H9 (cell line): ENCODE results near the gene IQCN. TPM values are rescaled to one million over a fixed set of nuclear protein-coding genes. Genes with fewer than 3 reads are reported as not detected.

ENCODE experiments used
- DNase-seq: peaks from one replicate; pipeline ENCODE4 v3.0.0-alpha.2; 2017
- H2AFZ ChIP-seq: one replicate; pipeline ENCODE4 v1.6.1; 2013; ENCODE audit warnings: mild to moderate bottlenecking, low read length, control low read depth, moderate library complexity
- H2AK5ac ChIP-seq: 2 replicates; pipeline ENCODE4 v1.6.1; 2013; ENCODE audit warnings: low read length, control low read depth, mixed read lengths; ENCODE audit not compliant: insufficient read length
- H2BK120ac ChIP-seq: one replicate; pipeline ENCODE4 v1.6.1; 2013; ENCODE audit warnings: low read depth, mild to moderate bottlenecking, low read length, control low read depth, inconsistent platforms; ENCODE audit not compliant: poor library complexity, severe bottlenecking
- H2BK12ac ChIP-seq: 2 replicates; pipeline ENCODE4 v1.6.1; 2013; ENCODE audit warnings: low read length, control low read depth, mixed read lengths, low read depth; ENCODE audit not compliant: insufficient read length
- H2BK15ac ChIP-seq: 2 replicates; pipeline ENCODE4 v1.6.1; 2013; ENCODE audit warnings: low read depth, low read length, control low read depth
- H2BK20ac ChIP-seq: one replicate; pipeline ENCODE4 v1.6.1; 2013; ENCODE audit warnings: low read depth, mild to moderate bottlenecking, low read length, control low read depth, inconsistent platforms; ENCODE audit not compliant: poor library complexity, severe bottlenecking
- H2BK5ac ChIP-seq: 2 replicates; pipeline ENCODE4 v1.6.1; 2013; ENCODE audit warnings: low read length, control low read depth, mixed read lengths; ENCODE audit not compliant: insufficient read length
- H3K14ac ChIP-seq: 2 replicates; pipeline ENCODE4 v1.6.1; 2013; ENCODE audit warnings: low read length, control low read depth; ENCODE audit not compliant: insufficient read depth
- H3K18ac ChIP-seq: 2 replicates; pipeline ENCODE4 v1.6.1; 2013; ENCODE audit warnings: low read depth, mild to moderate bottlenecking, mixed read lengths, low read length, control low read depth; ENCODE audit not compliant: insufficient read length
- H3K23ac ChIP-seq: 2 replicates; pipeline ENCODE4 v1.6.1; 2013; ENCODE audit warnings: low read length, control low read depth, mixed read lengths, low read depth; ENCODE audit not compliant: insufficient read length
- H3K23me2 ChIP-seq: 2 replicates; pipeline ENCODE4 v1.6.1; 2013; ENCODE audit warnings: low read depth, mild to moderate bottlenecking, mixed read lengths, low read length, control low read depth; ENCODE audit not compliant: insufficient read length, poor library complexity, severe bottlenecking
- H3K27ac ChIP-seq: 2 replicates; pipeline ENCODE4 v1.5.1; 2013; ENCODE audit warnings: low read length, control low read depth, mixed read lengths, low read depth; ENCODE audit not compliant: insufficient read length
- H3K27me3 ChIP-seq: 2 replicates; pipeline ENCODE4 v1.6.1; 2013; ENCODE audit warnings: low read length, control low read depth, inconsistent platforms; ENCODE audit not compliant: insufficient read depth
- H3K4ac ChIP-seq: 2 replicates; pipeline ENCODE4 v1.6.1; 2013; ENCODE audit warnings: low read depth, mild to moderate bottlenecking, control low read depth, inconsistent platforms, low read length, moderate library complexity
- H3K4me1 ChIP-seq: 2 replicates; pipeline ENCODE4 v1.6.1; 2013; ENCODE audit warnings: low read length, control low read depth, inconsistent platforms; ENCODE audit not compliant: insufficient read depth
- H3K4me2 ChIP-seq: 2 replicates; pipeline ENCODE4 v1.6.1; 2013; ENCODE audit warnings: low read length, control low read depth, mixed read lengths; ENCODE audit not compliant: insufficient read length, insufficient read depth
- H3K56ac ChIP-seq: 2 replicates; pipeline ENCODE4 v1.6.1; 2013; ENCODE audit warnings: low read depth, mild to moderate bottlenecking, mixed read lengths, low read length, control low read depth; ENCODE audit not compliant: insufficient read length
- H3K79me1 ChIP-seq: 2 replicates; pipeline ENCODE4 v1.6.1; 2013; ENCODE audit warnings: low read depth, mild to moderate bottlenecking, moderate library complexity, low read length, control low read depth, inconsistent platforms; ENCODE audit not compliant: insufficient read depth, poor library complexity, severe bottlenecking
- H3K79me2 ChIP-seq: 2 replicates; pipeline ENCODE4 v1.6.1; 2013; ENCODE audit warnings: low read length, control low read depth, inconsistent platforms; ENCODE audit not compliant: insufficient read depth
- H3K9ac ChIP-seq: 2 replicates; pipeline ENCODE4 v1.6.1; 2013; ENCODE audit warnings: low read length, control low read depth, mixed read lengths; ENCODE audit not compliant: insufficient read length; ENCODE audit errors: extremely low read depth
- H3K9me3 ChIP-seq: one replicate; pipeline ENCODE4 v1.6.1; 2013; ENCODE audit warnings: low read depth, low read length, inconsistent platforms; ENCODE audit not compliant: control insufficient read depth
- H3T11ph ChIP-seq: one replicate; pipeline ENCODE4 v1.6.1; 2013; ENCODE audit warnings: mild to moderate bottlenecking, low read length, control low read depth, inconsistent platforms
- H4K20me1 ChIP-seq: one replicate; pipeline ENCODE4 v1.6.1; 2013; ENCODE audit not compliant: control insufficient read depth, insufficient read length, insufficient read depth
- H4K5ac ChIP-seq: 2 replicates; pipeline ENCODE4 v1.6.1; 2013; ENCODE audit warnings: low read depth, mild to moderate bottlenecking, mixed read lengths, low read length, control low read depth; ENCODE audit not compliant: insufficient read length
- H4K8ac ChIP-seq: replicated peaks from 2 replicates; pipeline ENCODE4 v1.6.1; 2013; ENCODE audit warnings: low read length, control low read depth, mixed read lengths, low read depth; ENCODE audit not compliant: insufficient read length
- H4K91ac ChIP-seq: 2 replicates; pipeline ENCODE4 v1.6.1; 2013; ENCODE audit warnings: low read depth, mild to moderate bottlenecking, moderate library complexity, mixed read lengths, low read length, control low read depth; ENCODE audit not compliant: insufficient read length
- H3K27ac Mint-ChIP-seq, 3 experiments: 2 replicates in 2 of 3; 3 replicates in 1 of 3; pipeline ENCODE4 v1.8.0; 2020 to 2021; ENCODE audit warnings: mixed read lengths in 3 of 3, mild to moderate bottlenecking in 1 of 3, moderate library complexity in 1 of 3
- H3K27me3 Mint-ChIP-seq: 2 replicates; pipeline ENCODE4 v1.8.0; 2021; ENCODE audit warnings: low read depth, mild to moderate bottlenecking, moderate library complexity, mixed read lengths
- H3K36me3 Mint-ChIP-seq, 3 experiments: 2 replicates in 2 of 3; 3 replicates in 1 of 3; pipeline ENCODE4 v1.8.0; 2020 to 2021; ENCODE audit warnings: low read depth in 3 of 3, mixed read lengths in 3 of 3; ENCODE audit not compliant: insufficient read depth in 1 of 3
- H3K4me1 Mint-ChIP-seq, 2 experiments: 2 replicates each; pipeline ENCODE4 v1.8.0; 2020; ENCODE audit warnings: mixed read lengths in 2 of 2
- H3K4me3 Mint-ChIP-seq, 2 experiments: 2 replicates in 1 of 2; 3 replicates in 1 of 2; pipeline ENCODE4 v1.8.0; 2020 to 2021; ENCODE audit warnings: mild to moderate bottlenecking in 2 of 2, mixed read lengths in 2 of 2, moderate library complexity in 1 of 2
- H3K9me3 Mint-ChIP-seq, 2 experiments: 2 replicates in 1 of 2; 3 replicates in 1 of 2; pipeline ENCODE4 v1.8.0; 2020; ENCODE audit warnings: mild to moderate bottlenecking in 2 of 2, mixed read lengths in 2 of 2, moderate library complexity in 1 of 2
- WGBS: extraction: QIAGEN DNeasy Blood & Tissue Kit; methylation state at CpG from one replicate; pipeline ENCODE4 v1.1.7; 2013; ENCODE audit warnings: missing lambda C conversion rate, low lambda C conversion rate, mixed read lengths; ENCODE audit not compliant: insufficient read length; ENCODE audit errors: extremely low coverage; 5-methylcytosine and 5-hydroxymethylcytosine counted together
- total RNA-seq: library from RNA; stranded (reverse); gene quantifications from 2 replicates; pipeline ENCODE4 v1.2.1, GENCODE V29; 2021
- TF ChIP-seq, protein P1 (sequence below): fragments of 200-600 bp; sonication (generic); conservative IDR thresholded peaks from 3 replicates; pipeline ENCODE4 v1.8.0; 2021; ENCODE audit warnings: antibody characterized with exemption, mild to moderate bottlenecking

The IQCN gene
- total RNA-seq, 1 experiment from 2014 or later = 0.39 TPM

DNA sequence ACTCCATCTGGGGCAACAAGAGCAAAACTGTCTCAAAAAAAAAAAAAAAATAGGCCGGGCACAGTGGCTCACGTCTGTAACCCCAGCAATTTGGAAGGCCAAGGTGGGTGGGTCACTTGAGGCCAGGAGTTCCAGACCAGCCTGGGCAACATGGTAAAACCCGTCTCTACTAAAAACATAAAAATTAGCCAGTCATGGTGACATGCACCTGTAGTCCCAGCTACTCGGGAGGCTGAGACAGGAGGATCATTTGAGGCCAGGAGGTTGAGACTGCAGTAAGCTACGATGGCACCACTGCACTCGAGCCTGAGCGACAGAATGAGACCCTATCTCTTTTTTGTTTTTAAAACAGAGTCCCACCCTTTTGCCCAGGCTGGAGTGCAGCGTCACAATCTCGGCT lies 3.9 kb downstream of the IQCN start:
- Mint-ChIP-seq H3K36me3 (peaks cover 2 to 27% (median 7%) of the 10 kb centered on the region in 3 experiments; a peak in 5 of 7 replicates), H3K9me3 (peaks cover 0 to 3% of the 10 kb centered on the region in 2 experiments; a peak in 1 of 5 replicates), H3K4me3 (no peak overlapping the region), H3K27me3 (peaks cover 4% of the 10 kb centered on the region), H3K4me1 (peaks cover 6 to 7% of the 10 kb centered on the region in 2 experiments; a peak in 3 of 4 replicates), H3K27ac (no peak overlapping the region)
- H4K91ac ChIP-seq = no peak overlapping the region
- H3K27ac ChIP-seq = no peak overlapping the region
- H2BK20ac ChIP-seq = no peak overlapping the region
- no CpG with 5 or more reads among the region's 9 CpGs for WGBS
- no peaks in the 10 kb centered on the region for H3K23me2 ChIP-seq
- no peak overlapping the region for H3K4me2 ChIP-seq
- no peak overlapping the region for H2BK120ac ChIP-seq
- H3K4ac ChIP-seq = no peak overlapping the region
- no peak overlapping the region for H3K23ac ChIP-seq
- H3T11ph ChIP-seq = no peak overlapping the region
- no peak overlapping the region for H3K9ac ChIP-seq
- no peaks in the 10 kb centered on the region for H3K4me1 ChIP-seq
- no peaks in the 10 kb centered on the region for H3K79me1 ChIP-seq
- H4K20me1 ChIP-seq = no peaks in the 10 kb centered on the region
- no peak overlapping the region for H4K8ac ChIP-seq
- no peak for DNase-seq
- no peak overlapping the region for H3K18ac ChIP-seq
- no peak overlapping the region for H2BK5ac ChIP-seq
- no peak overlapping the region for H4K5ac ChIP-seq
- no peak overlapping the region for H2BK15ac ChIP-seq
- H3K27me3 ChIP-seq = no peaks in the 10 kb centered on the region
- H3K79me2 ChIP-seq = no peaks in the 10 kb centered on the region
- H3K56ac ChIP-seq = no peak overlapping the region
- H2AFZ ChIP-seq = no peak overlapping the region
- H2AK5ac ChIP-seq = no peak overlapping the region
- H2BK12ac ChIP-seq = no peak overlapping the region
- no peak overlapping the region for H3K14ac ChIP-seq
- no peaks in the 10 kb centered on the region for H3K9me3 ChIP-seq
- TF ChIP-seq, protein P1, sequence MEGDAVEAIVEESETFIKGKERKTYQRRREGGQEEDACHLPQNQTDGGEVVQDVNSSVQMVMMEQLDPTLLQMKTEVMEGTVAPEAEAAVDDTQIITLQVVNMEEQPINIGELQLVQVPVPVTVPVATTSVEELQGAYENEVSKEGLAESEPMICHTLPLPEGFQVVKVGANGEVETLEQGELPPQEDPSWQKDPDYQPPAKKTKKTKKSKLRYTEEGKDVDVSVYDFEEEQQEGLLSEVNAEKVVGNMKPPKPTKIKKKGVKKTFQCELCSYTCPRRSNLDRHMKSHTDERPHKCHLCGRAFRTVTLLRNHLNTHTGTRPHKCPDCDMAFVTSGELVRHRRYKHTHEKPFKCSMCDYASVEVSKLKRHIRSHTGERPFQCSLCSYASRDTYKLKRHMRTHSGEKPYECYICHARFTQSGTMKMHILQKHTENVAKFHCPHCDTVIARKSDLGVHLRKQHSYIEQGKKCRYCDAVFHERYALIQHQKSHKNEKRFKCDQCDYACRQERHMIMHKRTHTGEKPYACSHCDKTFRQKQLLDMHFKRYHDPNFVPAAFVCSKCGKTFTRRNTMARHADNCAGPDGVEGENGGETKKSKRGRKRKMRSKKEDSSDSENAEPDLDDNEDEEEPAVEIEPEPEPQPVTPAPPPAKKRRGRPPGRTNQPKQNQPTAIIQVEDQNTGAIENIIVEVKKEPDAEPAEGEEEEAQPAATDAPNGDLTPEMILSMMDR = no peak
